ENCODE data around the gene CCDC40. TPM values are rescaled to one million over a fixed set of nuclear protein-coding genes. Genes with fewer than 3 reads are reported as not detected.
A peak's percentile ranks its signal among the peaks of the same experiment; 100 is the strongest.

The CCDC40 gene
- total RNA-seq, 1 donor: 8.3 TPM

DNA sequence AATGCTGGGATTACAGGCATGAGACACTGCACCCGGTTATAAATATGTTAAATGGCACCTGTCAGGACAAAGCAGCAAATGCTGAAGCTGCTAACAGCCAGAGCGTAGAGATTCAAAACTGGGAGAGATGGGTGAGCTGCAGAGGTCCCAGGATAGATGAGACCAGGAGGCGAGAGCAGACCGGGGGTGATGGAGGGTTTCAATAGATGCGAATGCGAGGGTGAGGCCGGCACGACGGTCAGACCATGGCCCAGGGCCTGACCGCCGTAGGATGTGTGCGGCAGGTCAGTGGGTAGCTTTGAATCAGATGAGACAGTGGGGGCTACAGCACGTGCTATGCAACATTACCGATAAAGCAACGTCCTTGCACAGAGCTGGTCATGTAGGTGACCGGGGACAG is 14.3 kb downstream of the CCDC40 start:
- Histone ChIP-seq H4K20me1 (ENCODE audit: insufficient read depth, low read length) (no peaks in the 10 kb centered on the region), H3K36me3 (ENCODE audit: insufficient read depth, low read length) (no peaks in the 10 kb centered on the region), H2AFZ (ENCODE audit: low read length) (no peak overlapping the region), H3K27me3 (ENCODE audit: insufficient read depth, low read length) (no peaks in the 10 kb centered on the region), H3K4me1 (ENCODE audit: insufficient read depth, low read length) (no peaks in the 10 kb centered on the region), H3K4me2 (ENCODE audit: insufficient read depth, low read length) (no peak overlapping the region), H3K4me3 (ENCODE audit: insufficient read depth, low read length) (no peak overlapping the region), H3K27ac (ENCODE audit: low read depth, low read length) (no peak overlapping the region), H3K9me3 (ENCODE audit: low read depth, low read length) (no peaks in the 10 kb centered on the region), H3K79me2 (ENCODE audit: insufficient read depth, low read length) (no peaks in the 10 kb centered on the region)
- TF ChIP-seq, protein P1, sequence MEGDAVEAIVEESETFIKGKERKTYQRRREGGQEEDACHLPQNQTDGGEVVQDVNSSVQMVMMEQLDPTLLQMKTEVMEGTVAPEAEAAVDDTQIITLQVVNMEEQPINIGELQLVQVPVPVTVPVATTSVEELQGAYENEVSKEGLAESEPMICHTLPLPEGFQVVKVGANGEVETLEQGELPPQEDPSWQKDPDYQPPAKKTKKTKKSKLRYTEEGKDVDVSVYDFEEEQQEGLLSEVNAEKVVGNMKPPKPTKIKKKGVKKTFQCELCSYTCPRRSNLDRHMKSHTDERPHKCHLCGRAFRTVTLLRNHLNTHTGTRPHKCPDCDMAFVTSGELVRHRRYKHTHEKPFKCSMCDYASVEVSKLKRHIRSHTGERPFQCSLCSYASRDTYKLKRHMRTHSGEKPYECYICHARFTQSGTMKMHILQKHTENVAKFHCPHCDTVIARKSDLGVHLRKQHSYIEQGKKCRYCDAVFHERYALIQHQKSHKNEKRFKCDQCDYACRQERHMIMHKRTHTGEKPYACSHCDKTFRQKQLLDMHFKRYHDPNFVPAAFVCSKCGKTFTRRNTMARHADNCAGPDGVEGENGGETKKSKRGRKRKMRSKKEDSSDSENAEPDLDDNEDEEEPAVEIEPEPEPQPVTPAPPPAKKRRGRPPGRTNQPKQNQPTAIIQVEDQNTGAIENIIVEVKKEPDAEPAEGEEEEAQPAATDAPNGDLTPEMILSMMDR (IDR thresholded peaks at IDR 0.05; ENCODE audit: extremely low read depth, low read depth, low read length): no peak
- peak; percentile 68 for DNase-seq (ENCODE audit: insufficient read length, low spot score, missing footprints)

DNA sequence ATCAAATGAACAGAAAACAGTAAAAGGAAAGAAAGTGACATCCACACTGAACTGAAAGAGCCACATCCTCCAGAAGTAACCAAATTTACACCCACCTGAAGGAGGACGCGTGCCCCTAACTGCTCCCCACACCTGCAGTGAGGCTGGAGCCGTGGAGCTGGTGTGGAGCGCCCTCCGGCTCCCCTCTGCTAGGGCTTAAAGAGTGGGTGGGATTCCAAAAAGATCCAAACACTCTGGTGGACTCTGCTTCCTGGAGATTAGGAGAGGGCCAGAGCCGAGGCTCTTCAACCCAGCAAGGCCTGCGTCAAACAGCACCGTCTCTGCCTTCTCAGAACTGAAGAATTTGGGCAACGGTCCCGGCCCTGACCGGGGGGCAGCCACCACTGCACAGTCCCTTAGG is 15.2 kb downstream of the CCDC40 start:
- no peak overlapping the region for H3K27ac ChIP-seq (ENCODE audit: low read depth, low read length)
- H3K36me3 ChIP-seq (ENCODE audit: insufficient read depth, low read length): no peaks in the 10 kb centered on the region
- no peaks in the 10 kb centered on the region for H4K20me1 ChIP-seq (ENCODE audit: insufficient read depth, low read length)
- H3K27me3 ChIP-seq (ENCODE audit: insufficient read depth, low read length): no peaks in the 10 kb centered on the region
- H2AFZ ChIP-seq (ENCODE audit: low read length): no peak overlapping the region
- TF ChIP-seq, protein P1 (IDR thresholded peaks at IDR 0.05; ENCODE audit: extremely low read depth, low read depth, low read length): no peak
- no peak overlapping the region for H3K4me2 ChIP-seq (ENCODE audit: insufficient read depth, low read length)
- no peaks in the 10 kb centered on the region for H3K79me2 ChIP-seq (ENCODE audit: insufficient read depth, low read length)
- no peak overlapping the region for H3K4me3 ChIP-seq (ENCODE audit: insufficient read depth, low read length)
- no peaks in the 10 kb centered on the region for H3K4me1 ChIP-seq (ENCODE audit: insufficient read depth, low read length)
- no peaks in the 10 kb centered on the region for H3K9me3 ChIP-seq (ENCODE audit: low read depth, low read length)
- DNase-seq (ENCODE audit: insufficient read length, low spot score, missing footprints): peak; percentile 73

DNA sequence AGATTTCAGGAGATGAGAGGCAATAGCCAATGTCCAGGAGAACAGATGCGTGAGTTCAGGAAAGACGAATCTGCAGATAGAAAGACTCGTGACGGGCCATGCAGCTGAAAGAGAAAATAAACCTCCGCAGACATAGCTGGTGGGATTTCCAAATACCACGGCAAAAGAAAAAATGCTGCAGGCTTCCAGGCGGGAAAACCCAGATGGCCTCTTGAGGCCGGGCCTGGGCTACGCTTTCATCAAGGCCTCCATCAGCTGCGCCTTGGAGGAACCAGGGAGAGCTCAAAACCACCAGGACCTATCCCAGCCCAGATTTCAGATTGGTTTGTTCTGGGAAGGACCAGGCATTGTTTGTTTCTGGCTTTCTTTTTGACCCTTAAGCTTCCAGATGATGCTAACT is 16.7 kb downstream of the CCDC40 start:
- Histone ChIP-seq H3K4me1 (ENCODE audit: insufficient read depth, low read length) (no peaks in the 10 kb centered on the region), H3K79me2 (ENCODE audit: insufficient read depth, low read length) (no peaks in the 10 kb centered on the region), H3K4me2 (ENCODE audit: insufficient read depth, low read length) (peak overlapping the region; percentile 17), H3K4me3 (ENCODE audit: insufficient read depth, low read length) (no peak overlapping the region), H4K20me1 (ENCODE audit: insufficient read depth, low read length) (no peaks in the 10 kb centered on the region), H3K27me3 (ENCODE audit: insufficient read depth, low read length) (no peaks in the 10 kb centered on the region), H2AFZ (ENCODE audit: low read length) (no peak overlapping the region), H3K27ac (ENCODE audit: low read depth, low read length) (no peak overlapping the region), H3K9me3 (ENCODE audit: low read depth, low read length) (no peaks in the 10 kb centered on the region), H3K36me3 (ENCODE audit: insufficient read depth, low read length) (no peaks in the 10 kb centered on the region)
- TF ChIP-seq, protein P1 (IDR thresholded peaks at IDR 0.05; ENCODE audit: extremely low read depth, low read depth, low read length): no peak
- DNase-seq (ENCODE audit: insufficient read length, low spot score, missing footprints): peak; percentile 30

GRCh38 chr17:80055597-80055996 is 19.2 kb downstream of the CCDC40 start:
- no peak for DNase-seq (ENCODE audit: insufficient read length, low spot score, missing footprints)
- Histone ChIP-seq H2AFZ (ENCODE audit: low read length) (no peak overlapping the region), H3K4me3 (ENCODE audit: insufficient read depth, low read length) (no peak overlapping the region), H4K20me1 (ENCODE audit: insufficient read depth, low read length) (no peaks in the 10 kb centered on the region), H3K4me2 (ENCODE audit: insufficient read depth, low read length) (no peak overlapping the region), H3K36me3 (ENCODE audit: insufficient read depth, low read length) (no peaks in the 10 kb centered on the region), H3K79me2 (ENCODE audit: insufficient read depth, low read length) (no peaks in the 10 kb centered on the region), H3K27me3 (ENCODE audit: insufficient read depth, low read length) (no peaks in the 10 kb centered on the region), H3K4me1 (ENCODE audit: insufficient read depth, low read length) (no peaks in the 10 kb centered on the region), H3K27ac (ENCODE audit: low read depth, low read length) (no peak overlapping the region), H3K9me3 (ENCODE audit: low read depth, low read length) (no peaks in the 10 kb centered on the region)
- TF ChIP-seq, protein P1 (IDR thresholded peaks at IDR 0.05; ENCODE audit: extremely low read depth, low read depth, low read length): no peak
